Stomach (tissue), 4 donors: ENCODE measurements around the gene VIPR2.

Experiments used
- POLR2A ChIP-seq, 4 donors: fragments of 450-650 bp; IDR thresholded peaks; one replicate each; pipeline ENCODE4 v1.6.1; 2016; ENCODE audit warnings: antibody characterized with exemption in 4 of 4, control low read depth in 2 of 4, mild to moderate bottlenecking in 1 of 4, moderate library complexity in 1 of 4
- POLR2AphosphoS5 ChIP-seq, 3 donors: sonication (generic); formaldehyde crosslinking; IDR thresholded peaks; one replicate each; pipeline ENCODE4 v1.6.1; 2016; ENCODE audit warnings: antibody characterized with exemption in 3 of 3
- TF ChIP-seq, protein P1 (sequence below), 7 experiments: fragments of 450-650 bp in 4 of 7; fragments of 200-600 bp in 3 of 7; sonication (generic) in 3 of 7; IDR thresholded peaks; one replicate each; pipeline ENCODE4 v1.5.1; 2016 to 2019; ENCODE audit warnings: antibody characterized with exemption in 7 of 7, control low read depth in 2 of 7, mild to moderate bottlenecking in 1 of 7

DNA sequence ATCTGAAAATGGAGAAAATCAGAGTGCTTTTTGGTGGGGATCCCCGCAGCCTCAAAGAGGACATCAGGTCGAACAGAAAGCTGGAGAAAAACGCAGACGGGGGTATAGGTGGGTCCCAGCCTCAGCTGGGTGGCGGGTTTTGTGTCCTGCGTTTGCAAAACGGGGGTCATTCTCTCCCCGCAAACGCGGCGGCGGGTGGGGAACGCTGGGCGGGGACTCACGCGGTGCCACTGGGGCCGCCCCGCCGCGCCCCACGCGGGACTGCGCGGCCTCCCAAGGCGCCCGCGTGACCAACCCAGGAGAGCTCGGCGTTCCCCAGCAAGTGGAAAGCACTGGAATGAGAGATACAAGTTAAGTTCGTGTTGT, 806 bp upstream of the VIPR2 start:
- TF ChIP-seq, protein P1, sequence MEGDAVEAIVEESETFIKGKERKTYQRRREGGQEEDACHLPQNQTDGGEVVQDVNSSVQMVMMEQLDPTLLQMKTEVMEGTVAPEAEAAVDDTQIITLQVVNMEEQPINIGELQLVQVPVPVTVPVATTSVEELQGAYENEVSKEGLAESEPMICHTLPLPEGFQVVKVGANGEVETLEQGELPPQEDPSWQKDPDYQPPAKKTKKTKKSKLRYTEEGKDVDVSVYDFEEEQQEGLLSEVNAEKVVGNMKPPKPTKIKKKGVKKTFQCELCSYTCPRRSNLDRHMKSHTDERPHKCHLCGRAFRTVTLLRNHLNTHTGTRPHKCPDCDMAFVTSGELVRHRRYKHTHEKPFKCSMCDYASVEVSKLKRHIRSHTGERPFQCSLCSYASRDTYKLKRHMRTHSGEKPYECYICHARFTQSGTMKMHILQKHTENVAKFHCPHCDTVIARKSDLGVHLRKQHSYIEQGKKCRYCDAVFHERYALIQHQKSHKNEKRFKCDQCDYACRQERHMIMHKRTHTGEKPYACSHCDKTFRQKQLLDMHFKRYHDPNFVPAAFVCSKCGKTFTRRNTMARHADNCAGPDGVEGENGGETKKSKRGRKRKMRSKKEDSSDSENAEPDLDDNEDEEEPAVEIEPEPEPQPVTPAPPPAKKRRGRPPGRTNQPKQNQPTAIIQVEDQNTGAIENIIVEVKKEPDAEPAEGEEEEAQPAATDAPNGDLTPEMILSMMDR (IDR thresholded peaks at IDR 0.05): no peak
- TF ChIP-seq POLR2A (IDR thresholded peaks at IDR 0.05) (no peak), POLR2AphosphoS5 (IDR thresholded peaks at IDR 0.05) (no peak)
